Astrocyte (in vitro differentiated cells and primary cell): ENCODE results near the gene SLC9A5. TPM values are rescaled to one million over a fixed set of nuclear protein-coding genes. Genes with fewer than 3 reads are reported as not detected.

ENCODE experiments used
- DNase-seq: peaks from one replicate; pipeline ENCODE4 v3.0.0-alpha.2; 2010; ENCODE audit warnings: low read depth
- FAIRE-seq: peaks from 2 replicates; lab custom pipeline; 2011; peaks lifted over from hg19 to GRCh38; lab: Jason Lieb, UNC
- H2AFZ ChIP-seq: 2 replicates; pipeline ENCODE4 v1.6.0; 2012; ENCODE audit warnings: low read depth, low read length, inconsistent platforms
- H3K27ac ChIP-seq: 2 replicates; pipeline ENCODE4 v1.5.1; 2011; ENCODE audit warnings: low read depth, low read length, inconsistent platforms
- H3K27me3 ChIP-seq: 2 replicates; pipeline ENCODE4 v1.6.0; 2011; ENCODE audit warnings: low read length, inconsistent platforms; ENCODE audit not compliant: insufficient read depth
- H3K36me3 ChIP-seq: 2 replicates; pipeline ENCODE4 v1.5.1; 2011; ENCODE audit warnings: low read length, inconsistent platforms; ENCODE audit not compliant: insufficient read depth
- H3K4me1 ChIP-seq: 2 replicates; pipeline ENCODE4 v1.5.1; 2011; ENCODE audit warnings: low read length, inconsistent platforms; ENCODE audit not compliant: insufficient read depth
- H3K4me2 ChIP-seq: 2 replicates; pipeline ENCODE4 v1.6.0; 2012; ENCODE audit warnings: low read length, inconsistent platforms
- H3K4me3 ChIP-seq: 2 replicates; pipeline ENCODE4 v1.5.1; 2011; ENCODE audit warnings: low read depth, mild to moderate bottlenecking, low read length, inconsistent platforms; ENCODE audit not compliant: insufficient read depth
- H3K79me2 ChIP-seq: 2 replicates; pipeline ENCODE4 v1.6.0; 2012; ENCODE audit warnings: mild to moderate bottlenecking, low read length, inconsistent platforms; ENCODE audit not compliant: insufficient read depth
- H3K9ac ChIP-seq: 2 replicates; pipeline ENCODE4 v1.6.0; 2012; ENCODE audit warnings: mild to moderate bottlenecking, low read length, inconsistent platforms
- H3K9me3 ChIP-seq: 2 replicates; pipeline ENCODE4 v1.5.1; 2012; ENCODE audit warnings: low read depth, mild to moderate bottlenecking, low read length, inconsistent platforms; ENCODE audit not compliant: insufficient read depth
- H4K20me1 ChIP-seq: 2 replicates; pipeline ENCODE4 v1.6.0; 2012; ENCODE audit warnings: low read length, inconsistent platforms; ENCODE audit not compliant: insufficient read depth
- H3K27ac Mint-ChIP-seq: one replicate; pipeline ENCODE4 v1.8.0; 2021; ENCODE audit warnings: mild to moderate bottlenecking, mixed read lengths; ENCODE audit not compliant: unreplicated experiment
- H3K27me3 Mint-ChIP-seq: one replicate; pipeline ENCODE4 v1.8.0; 2021; ENCODE audit warnings: low read depth, mixed read lengths; ENCODE audit not compliant: unreplicated experiment
- H3K36me3 Mint-ChIP-seq: one replicate; pipeline ENCODE4 v1.8.0; 2021; ENCODE audit warnings: low read depth, mixed read lengths; ENCODE audit not compliant: unreplicated experiment
- H3K4me1 Mint-ChIP-seq: one replicate; pipeline ENCODE4 v1.8.0; 2021; ENCODE audit warnings: low read depth, mixed read lengths; ENCODE audit not compliant: unreplicated experiment
- H3K4me3 Mint-ChIP-seq: one replicate; pipeline ENCODE4 v1.8.0; 2021; ENCODE audit warnings: mild to moderate bottlenecking, moderate library complexity, mixed read lengths; ENCODE audit not compliant: unreplicated experiment
- H3K9me3 Mint-ChIP-seq: one replicate; pipeline ENCODE4 v1.8.0; 2021; ENCODE audit warnings: mild to moderate bottlenecking, mixed read lengths; ENCODE audit not compliant: unreplicated experiment
- CTCF ChIP-seq: IDR thresholded peaks from 2 replicates; pipeline ENCODE4 v1.5.1; 2011; ENCODE audit warnings: low read depth, mild to moderate bottlenecking, inconsistent platforms, low read length, moderate library complexity; ENCODE audit not compliant: insufficient read depth
- EZH2 ChIP-seq: IDR thresholded peaks from 2 replicates; pipeline ENCODE4 v1.6.1; 2012; ENCODE audit warnings: mild to moderate bottlenecking, low read length, inconsistent platforms; ENCODE audit not compliant: insufficient read depth
- total RNA-seq: library from RNA; stranded (reverse); gene quantifications from 2 replicates; pipeline ENCODE4 v1.2.1, GENCODE V29; 2021

The SLC9A5 gene
- total RNA-seq, 1 donor from 2014 or later, result 2.5 TPM

GRCh38 chr16:67255553-67256221 lies 6.9 kb downstream of the SLC9A5 start:
- Mint-ChIP-seq H3K27me3 (peaks cover 30% of the 10 kb centered on the region), H3K36me3 (peaks cover 5% of the 10 kb centered on the region), H3K4me1 (no peaks in the 10 kb centered on the region), H3K4me3 (no peak overlapping the region), H3K9me3 (peaks cover 2% of the 10 kb centered on the region), H3K27ac (no peak overlapping the region)
- Histone ChIP-seq H3K9me3 (no peaks in the 10 kb centered on the region), H3K4me1 (no peaks in the 10 kb centered on the region), H3K36me3 (no peaks in the 10 kb centered on the region), H3K4me2 (no peak overlapping the region), H2AFZ (no peak overlapping the region), H3K27ac (no peak overlapping the region), H3K27me3 (no peaks in the 10 kb centered on the region), H3K79me2 (no peaks in the 10 kb centered on the region), H3K9ac (no peak overlapping the region), H3K4me3 (no peak overlapping the region), H4K20me1 (no peaks in the 10 kb centered on the region)
- FAIRE-seq, result no peak
- DNase-seq, result no peak
- TF ChIP-seq CTCF, result no peak
- TF ChIP-seq EZH2, result no peak

GRCh38 chr16:67256701-67257230 lies 8.0 kb downstream of the SLC9A5 start:
- Histone ChIP-seq H3K4me1 (no peaks in the 10 kb centered on the region), H3K9me3 (no peaks in the 10 kb centered on the region), H3K27me3 (no peaks in the 10 kb centered on the region), H3K27ac (no peak overlapping the region), H2AFZ (no peak overlapping the region), H3K79me2 (no peaks in the 10 kb centered on the region), H3K4me2 (no peak overlapping the region), H4K20me1 (no peaks in the 10 kb centered on the region), H3K9ac (no peak overlapping the region), H3K4me3 (no peak overlapping the region), H3K36me3 (no peaks in the 10 kb centered on the region)
- peaks cover 2% of the 10 kb centered on the region for H3K4me1 Mint-ChIP-seq
- peaks cover 26% of the 10 kb centered on the region for H3K27me3 Mint-ChIP-seq
- DNase-seq (no peak), FAIRE-seq (no peak)
- H3K27ac Mint-ChIP-seq, result no peak overlapping the region
- H3K9me3 Mint-ChIP-seq, result peaks cover 2% of the 10 kb centered on the region
- H3K4me3 Mint-ChIP-seq, result no peak overlapping the region
- TF ChIP-seq CTCF (no peak), EZH2 (no peak)
- H3K36me3 Mint-ChIP-seq, result peaks cover 5% of the 10 kb centered on the region

GRCh38 chr16:67257486-67258160 lies 8.8 kb downstream of the SLC9A5 start:
- Histone ChIP-seq H3K4me1 (no peaks in the 10 kb centered on the region), H3K36me3 (no peaks in the 10 kb centered on the region), H3K79me2 (no peaks in the 10 kb centered on the region), H3K4me2 (no peak overlapping the region), H3K9ac (no peak overlapping the region), H3K27me3 (no peaks in the 10 kb centered on the region), H4K20me1 (no peaks in the 10 kb centered on the region), H3K4me3 (no peak overlapping the region), H3K27ac (no peak overlapping the region), H2AFZ (no peak overlapping the region), H3K9me3 (no peaks in the 10 kb centered on the region)
- Mint-ChIP-seq H3K27me3 (peaks cover 30% of the 10 kb centered on the region), H3K27ac (no peak overlapping the region), H3K36me3 (peaks cover 8% of the 10 kb centered on the region), H3K9me3 (peaks cover 4% of the 10 kb centered on the region), H3K4me3 (no peak overlapping the region), H3K4me1 (peaks cover 2% of the 10 kb centered on the region)
- TF ChIP-seq EZH2 (no peak), CTCF (no peak)
- no peak for DNase-seq
- no peak for FAIRE-seq
